ENCODE measurements around the gene PRKAG2.

PRKAG2 gene

DNA sequence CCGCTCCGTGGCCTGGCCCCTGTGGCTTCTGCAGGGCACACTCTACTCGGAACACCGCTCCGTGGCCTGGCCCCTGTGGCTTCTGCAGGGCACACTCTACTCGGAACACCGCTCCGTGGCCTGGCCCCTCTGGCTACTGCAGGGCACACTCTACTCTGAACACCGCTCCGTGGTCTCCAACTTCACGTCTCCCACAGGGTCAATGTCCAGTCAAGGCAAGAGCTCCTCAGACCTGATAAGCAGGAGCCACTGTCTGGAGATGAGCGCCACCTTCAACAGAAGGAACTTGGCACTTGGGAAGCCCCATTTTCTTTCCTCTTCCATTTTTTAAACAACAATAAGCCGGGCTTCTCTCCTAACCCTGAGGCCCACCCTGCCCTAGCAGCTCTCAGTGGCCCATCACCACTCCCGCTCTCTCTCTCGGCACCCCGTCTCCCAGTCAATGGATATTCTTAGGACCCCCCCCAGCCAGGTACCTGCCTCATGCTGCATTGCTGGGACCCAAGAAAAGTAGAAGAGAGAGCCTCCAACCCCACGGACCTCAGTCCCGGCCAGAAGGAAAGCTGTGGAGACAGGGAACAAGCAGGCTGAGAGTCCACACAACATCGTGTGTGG is 56.3 kb downstream of the PRKAG2 start:
- H3K27ac ChIP-seq (ENCODE audit: low read depth, low read length), result no peak overlapping the region
- H3K36me3 ChIP-seq (ENCODE audit: control insufficient read depth in 5 of 5, insufficient read depth in 5 of 5, low read length in 5 of 5), result peaks cover 0 to 3% (median 0%) of the 10 kb centered on the region in 5 donors
- no peaks in the 10 kb centered on the region for H3K27me3 ChIP-seq (ENCODE audit: control insufficient read depth in 5 of 5, insufficient read depth in 4 of 5, low read length in 5 of 5)
- no peak overlapping the region for H3K4me3 ChIP-seq (ENCODE audit: low read depth in 1 of 5, low read length in 5 of 5)
- H3K9ac ChIP-seq (ENCODE audit: low read length in 5 of 5), result no peak overlapping the region
- peaks cover 9 to 30% (median 26%) of the 10 kb centered on the region in 5 donors for H3K4me1 ChIP-seq (ENCODE audit: control insufficient read depth in 5 of 5, insufficient read depth in 5 of 5, low read length in 5 of 5)
- H3K9me3 ChIP-seq (ENCODE audit: control insufficient read depth in 5 of 5, low read length in 5 of 5), result no peaks in the 10 kb centered on the region

DNA sequence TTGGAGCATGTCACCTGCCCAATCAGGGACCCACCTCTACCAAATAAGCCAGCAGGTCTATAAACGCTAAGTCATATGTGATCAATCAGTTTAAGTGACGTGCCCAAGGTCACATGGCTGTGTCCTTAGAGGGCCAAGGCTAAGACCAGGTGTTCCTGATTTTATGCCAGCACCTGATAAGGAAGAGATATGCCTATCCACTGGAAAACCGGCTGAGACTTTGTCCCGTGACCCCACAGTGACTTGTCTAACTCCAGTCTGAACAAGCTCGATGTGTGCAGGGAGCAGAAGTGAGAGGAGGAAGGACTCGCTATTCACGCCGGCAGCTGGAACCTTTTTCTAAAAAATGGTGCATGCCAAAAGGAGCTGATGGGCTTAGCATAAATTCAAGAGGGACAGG is 57.0 kb downstream of the PRKAG2 start:
- H3K27me3 ChIP-seq (ENCODE audit: control insufficient read depth in 5 of 5, insufficient read depth in 4 of 5, low read length in 5 of 5), result no peaks in the 10 kb centered on the region
- H3K36me3 ChIP-seq (ENCODE audit: control insufficient read depth in 5 of 5, insufficient read depth in 5 of 5, low read length in 5 of 5), result peaks cover 0 to 3% (median 0%) of the 10 kb centered on the region in 5 donors
- H3K9me3 ChIP-seq (ENCODE audit: control insufficient read depth in 5 of 5, low read length in 5 of 5), result no peaks in the 10 kb centered on the region
- H3K9ac ChIP-seq (ENCODE audit: low read length in 5 of 5), result no peak overlapping the region
- no peak overlapping the region for H3K27ac ChIP-seq (ENCODE audit: low read depth, low read length)
- no peak overlapping the region for H3K4me3 ChIP-seq (ENCODE audit: low read depth in 1 of 5, low read length in 5 of 5)
- peaks cover 9 to 25% (median 23%) of the 10 kb centered on the region in 5 donors for H3K4me1 ChIP-seq (ENCODE audit: control insufficient read depth in 5 of 5, insufficient read depth in 5 of 5, low read length in 5 of 5)

DNA sequence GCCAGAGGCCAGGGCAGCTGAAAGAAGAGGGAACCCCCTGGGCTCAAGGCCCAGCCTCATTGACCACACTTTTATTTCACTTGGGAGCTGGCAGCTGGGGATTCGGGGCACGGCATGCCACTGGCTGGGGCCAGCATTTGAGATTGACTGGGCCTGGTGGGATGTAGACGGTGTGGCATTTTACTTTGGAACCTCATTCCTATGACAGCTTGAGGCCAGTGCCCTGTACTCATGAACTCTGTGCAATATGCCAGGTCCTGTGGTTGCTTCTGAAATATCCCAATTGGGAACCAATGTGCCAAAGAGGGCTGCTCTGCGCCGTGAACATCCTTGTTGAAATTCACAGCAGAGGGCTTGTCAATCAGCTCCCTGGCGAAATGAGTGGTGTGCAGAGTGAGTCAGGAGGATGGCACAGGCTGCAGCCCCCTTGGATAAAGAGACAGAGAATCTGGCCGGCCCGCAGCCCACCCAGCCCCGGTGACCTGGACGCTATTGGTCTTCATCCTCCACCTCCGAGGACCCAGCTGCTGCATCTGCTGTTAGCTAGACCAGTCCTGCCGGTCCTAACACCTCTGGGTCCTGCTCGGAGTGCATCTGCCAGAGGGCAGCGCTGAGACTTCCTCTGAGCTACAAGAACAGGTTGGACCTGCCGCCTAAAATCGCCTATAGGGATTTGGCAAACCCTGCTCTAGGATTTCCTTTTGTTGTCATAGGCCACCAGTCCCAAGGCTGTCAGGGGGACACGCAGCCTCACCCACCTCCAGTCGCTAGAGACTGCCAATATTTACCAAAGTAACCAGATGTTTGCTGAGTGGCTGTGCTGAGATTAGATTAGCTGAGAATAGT is 58.0 kb downstream of the PRKAG2 start:
- Histone ChIP-seq H3K4me3 (ENCODE audit: low read depth in 1 of 5, low read length in 5 of 5) (no peak overlapping the region), H3K27ac (ENCODE audit: low read depth, low read length) (no peak overlapping the region), H3K9ac (ENCODE audit: low read length in 5 of 5) (no peak overlapping the region), H3K27me3 (ENCODE audit: control insufficient read depth in 5 of 5, insufficient read depth in 4 of 5, low read length in 5 of 5) (no peaks in the 10 kb centered on the region), H3K4me1 (ENCODE audit: control insufficient read depth in 5 of 5, insufficient read depth in 5 of 5, low read length in 5 of 5) (peaks cover 5 to 17% (median 13%) of the 10 kb centered on the region in 5 donors), H3K36me3 (ENCODE audit: control insufficient read depth in 5 of 5, insufficient read depth in 5 of 5, low read length in 5 of 5) (peaks cover 0 to 7% (median 0%) of the 10 kb centered on the region in 5 donors), H3K9me3 (ENCODE audit: control insufficient read depth in 5 of 5, low read length in 5 of 5) (no peaks in the 10 kb centered on the region)

DNA sequence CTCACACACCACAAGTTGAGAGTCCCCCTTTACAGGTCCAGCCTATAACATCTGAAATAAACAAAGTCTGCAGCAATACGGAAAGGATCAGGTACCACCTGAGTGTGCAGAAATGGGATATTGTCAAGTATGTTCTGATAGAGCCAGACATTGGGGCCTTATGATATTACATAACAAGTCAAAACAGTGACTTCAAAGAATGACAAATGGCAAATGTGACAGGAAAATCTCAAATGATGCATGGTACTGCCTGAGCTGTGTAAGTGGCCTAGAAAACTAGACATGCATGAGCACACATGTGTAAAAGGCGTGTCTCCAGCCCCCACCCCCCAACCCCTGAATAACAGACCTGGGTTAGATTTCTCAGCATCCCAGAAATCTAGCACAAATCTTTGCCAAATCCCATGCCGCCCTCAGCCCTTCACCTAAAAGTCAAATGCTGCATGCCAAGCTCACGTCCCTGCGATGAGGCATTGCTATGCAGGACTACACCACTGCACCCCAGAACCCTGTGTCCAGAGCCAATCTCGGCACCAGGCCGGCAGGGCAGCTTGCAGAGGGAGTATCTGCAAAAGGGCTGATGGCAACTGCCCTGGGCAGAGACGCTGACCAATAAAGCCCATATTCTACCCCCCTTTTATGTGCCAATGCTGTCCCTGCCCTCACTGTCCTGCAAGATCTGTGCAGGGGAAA is 58.8 kb downstream of the PRKAG2 start:
- peaks cover 0 to 9% (median 6%) of the 10 kb centered on the region in 5 donors for H3K4me1 ChIP-seq (ENCODE audit: control insufficient read depth in 5 of 5, insufficient read depth in 5 of 5, low read length in 5 of 5)
- no peak overlapping the region for H3K27ac ChIP-seq (ENCODE audit: low read depth, low read length)
- H3K27me3 ChIP-seq (ENCODE audit: control insufficient read depth in 5 of 5, insufficient read depth in 4 of 5, low read length in 5 of 5), result no peaks in the 10 kb centered on the region
- no peak overlapping the region for H3K4me3 ChIP-seq (ENCODE audit: low read depth in 1 of 5, low read length in 5 of 5)
- no peaks in the 10 kb centered on the region for H3K9me3 ChIP-seq (ENCODE audit: control insufficient read depth in 5 of 5, low read length in 5 of 5)
- H3K36me3 ChIP-seq (ENCODE audit: control insufficient read depth in 5 of 5, insufficient read depth in 5 of 5, low read length in 5 of 5), result peaks cover 0 to 7% (median 0%) of the 10 kb centered on the region in 5 donors
- no peak overlapping the region for H3K9ac ChIP-seq (ENCODE audit: low read length in 5 of 5)

DNA sequence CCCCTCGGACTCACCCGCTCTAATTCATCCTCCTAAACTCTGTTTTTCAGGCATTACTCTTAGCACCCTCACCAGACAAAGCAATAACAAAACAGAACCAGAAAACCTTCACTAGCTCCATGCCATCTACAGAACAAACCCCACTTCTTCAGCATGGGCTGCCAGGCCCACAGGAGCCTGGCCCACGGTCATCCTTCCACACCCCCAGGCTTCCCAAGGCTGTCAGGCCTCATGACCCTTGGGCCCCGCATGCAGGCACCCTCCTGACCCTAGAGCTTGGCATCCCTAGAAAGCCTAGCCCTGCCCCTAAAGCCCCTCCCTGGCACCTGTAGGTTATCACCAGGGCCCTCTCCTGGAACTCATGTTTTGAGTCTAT is 59.6 kb downstream of the PRKAG2 start:
- H3K9ac ChIP-seq (ENCODE audit: low read length in 5 of 5), result no peak overlapping the region

DNA sequence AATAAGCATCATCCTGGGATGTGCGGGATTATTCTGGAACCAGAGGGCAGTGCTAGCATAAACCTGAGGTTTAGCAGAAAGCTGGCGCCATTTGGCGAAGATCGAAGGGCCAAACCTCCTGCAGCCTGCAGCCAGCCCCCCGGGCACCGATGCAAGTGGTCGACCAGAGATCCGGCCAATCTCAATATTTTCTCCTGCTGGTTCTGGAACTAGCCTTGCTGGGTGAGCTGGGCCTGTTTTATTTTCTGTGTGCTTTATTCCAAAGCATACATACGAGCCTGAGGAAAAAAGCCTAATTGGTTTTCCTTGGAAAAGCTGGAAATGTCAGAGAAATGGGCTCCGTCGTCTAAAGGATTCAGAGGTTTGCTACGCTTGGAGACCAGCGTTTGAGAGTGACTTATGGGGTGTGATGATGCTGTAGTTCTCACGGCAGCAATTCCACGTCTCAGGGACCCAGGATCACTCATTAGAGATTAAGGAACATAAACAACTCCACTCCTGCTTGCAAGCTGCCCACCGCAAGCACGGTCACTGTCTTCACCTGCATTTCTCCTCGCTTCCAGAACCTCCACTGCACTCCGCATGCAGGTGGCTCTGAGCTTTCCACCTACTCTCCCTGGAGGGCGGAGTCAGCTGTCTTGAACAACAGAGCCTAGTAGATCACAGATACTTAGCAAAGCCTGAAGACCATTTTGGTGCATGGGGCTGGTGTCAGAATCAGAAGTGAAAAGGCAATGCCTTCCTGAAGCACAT is 60.2 kb downstream of the PRKAG2 start:
- Histone ChIP-seq H3K36me3 (ENCODE audit: control insufficient read depth in 5 of 5, insufficient read depth in 5 of 5, low read length in 5 of 5) (peaks cover 0 to 7% (median 0%) of the 10 kb centered on the region in 5 donors), H3K9ac (ENCODE audit: low read length in 5 of 5) (no peak overlapping the region), H3K27ac (ENCODE audit: low read depth, low read length) (no peak overlapping the region), H3K4me1 (ENCODE audit: control insufficient read depth in 5 of 5, insufficient read depth in 5 of 5, low read length in 5 of 5) (no peaks in the 10 kb centered on the region), H3K9me3 (ENCODE audit: control insufficient read depth in 5 of 5, low read length in 5 of 5) (no peaks in the 10 kb centered on the region), H3K4me3 (ENCODE audit: low read depth in 1 of 5, low read length in 5 of 5) (no peak overlapping the region), H3K27me3 (ENCODE audit: control insufficient read depth in 5 of 5, insufficient read depth in 4 of 5, low read length in 5 of 5) (no peaks in the 10 kb centered on the region)

More for the DNA sequence above, 59.6 kb downstream of the PRKAG2 start:
- Histone ChIP-seq H3K9me3 (ENCODE audit: control insufficient read depth in 5 of 5, low read length in 5 of 5) (no peaks in the 10 kb centered on the region), H3K4me1 (ENCODE audit: control insufficient read depth in 5 of 5, insufficient read depth in 5 of 5, low read length in 5 of 5) (peaks cover 0 to 3% (median 2%) of the 10 kb centered on the region in 5 donors), H3K27ac (ENCODE audit: low read depth, low read length) (no peak overlapping the region), H3K36me3 (ENCODE audit: control insufficient read depth in 5 of 5, insufficient read depth in 5 of 5, low read length in 5 of 5) (peaks cover 0 to 7% (median 0%) of the 10 kb centered on the region in 5 donors), H3K4me3 (ENCODE audit: low read depth in 1 of 5, low read length in 5 of 5) (no peak overlapping the region), H3K27me3 (ENCODE audit: control insufficient read depth in 5 of 5, insufficient read depth in 4 of 5, low read length in 5 of 5) (no peaks in the 10 kb centered on the region)

DNA sequence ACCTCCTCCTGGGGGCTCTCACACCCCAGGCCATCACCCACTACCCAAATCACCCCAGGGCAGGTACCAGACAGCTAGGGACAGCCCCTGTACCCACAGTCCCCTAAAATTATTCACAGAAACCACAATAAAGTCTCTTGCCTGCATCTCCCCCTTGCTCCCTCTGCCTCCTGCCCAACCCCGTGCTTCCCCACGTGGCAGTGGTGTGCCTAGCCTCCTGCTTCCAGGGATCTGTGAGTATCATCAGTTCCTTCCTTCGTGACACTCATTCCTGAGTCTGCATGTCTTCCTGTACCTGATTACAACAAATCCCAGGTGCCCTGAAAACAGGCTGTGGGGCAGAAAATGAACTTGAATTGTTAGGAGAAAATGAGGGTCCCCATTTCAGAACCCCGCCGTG is 61.5 kb downstream of the PRKAG2 start:
- H3K4me1 ChIP-seq (ENCODE audit: control insufficient read depth in 5 of 5, insufficient read depth in 5 of 5, low read length in 5 of 5), result no peaks in the 10 kb centered on the region
- H3K9me3 ChIP-seq (ENCODE audit: control insufficient read depth in 5 of 5, low read length in 5 of 5), result no peaks in the 10 kb centered on the region
- H3K9ac ChIP-seq (ENCODE audit: low read length in 5 of 5), result no peak overlapping the region
- no peak overlapping the region for H3K27ac ChIP-seq (ENCODE audit: low read depth, low read length)
- H3K36me3 ChIP-seq (ENCODE audit: control insufficient read depth in 5 of 5, insufficient read depth in 5 of 5, low read length in 5 of 5), result peaks cover 0 to 8% (median 0%) of the 10 kb centered on the region in 5 donors
- H3K27me3 ChIP-seq (ENCODE audit: control insufficient read depth in 5 of 5, insufficient read depth in 4 of 5, low read length in 5 of 5), result no peaks in the 10 kb centered on the region
- H3K4me3 ChIP-seq (ENCODE audit: low read depth in 1 of 5, low read length in 5 of 5), result no peak overlapping the region

DNA sequence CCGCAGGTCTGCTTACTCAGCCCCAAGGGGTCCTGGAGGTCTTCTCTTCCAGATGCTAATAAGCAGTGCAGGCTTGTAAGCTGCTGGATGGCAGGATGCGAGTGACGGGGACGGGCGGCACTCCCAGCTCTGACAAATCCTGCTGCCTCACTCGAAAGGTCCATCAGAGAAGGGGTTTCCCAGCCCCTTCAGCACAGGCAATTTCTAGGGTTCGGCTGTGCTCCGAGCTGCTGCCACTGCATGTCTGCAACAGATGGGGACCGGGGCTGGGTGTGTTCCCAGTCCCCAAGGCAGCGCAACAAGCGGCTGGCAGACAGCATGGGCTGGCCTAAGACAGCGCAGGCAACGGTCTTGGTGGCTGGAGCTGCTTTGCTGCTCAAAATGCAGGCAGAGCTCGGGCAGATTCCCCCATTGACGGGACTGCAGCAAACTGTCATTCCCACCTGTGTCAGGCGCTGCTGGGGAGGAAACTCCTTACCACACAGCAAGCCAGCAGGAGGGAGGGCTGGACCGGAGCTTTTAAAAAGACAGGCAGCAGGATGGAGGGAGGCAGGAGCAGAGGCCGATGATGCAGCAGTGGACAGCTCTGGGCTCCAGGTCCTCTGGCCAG is 62.4 kb downstream of the PRKAG2 start:
- H3K4me1 ChIP-seq (ENCODE audit: control insufficient read depth in 5 of 5, insufficient read depth in 5 of 5, low read length in 5 of 5), result no peaks in the 10 kb centered on the region
- no peak overlapping the region for H3K4me3 ChIP-seq (ENCODE audit: low read depth in 1 of 5, low read length in 5 of 5)
- H3K9me3 ChIP-seq (ENCODE audit: control insufficient read depth in 5 of 5, low read length in 5 of 5), result no peaks in the 10 kb centered on the region
- H3K9ac ChIP-seq (ENCODE audit: low read length in 5 of 5), result no peak overlapping the region
- no peaks in the 10 kb centered on the region for H3K27me3 ChIP-seq (ENCODE audit: control insufficient read depth in 5 of 5, insufficient read depth in 4 of 5, low read length in 5 of 5)
- peaks cover 0 to 5% (median 0%) of the 10 kb centered on the region in 5 donors for H3K36me3 ChIP-seq (ENCODE audit: control insufficient read depth in 5 of 5, insufficient read depth in 5 of 5, low read length in 5 of 5)
- no peak overlapping the region for H3K27ac ChIP-seq (ENCODE audit: low read depth, low read length)

DNA sequence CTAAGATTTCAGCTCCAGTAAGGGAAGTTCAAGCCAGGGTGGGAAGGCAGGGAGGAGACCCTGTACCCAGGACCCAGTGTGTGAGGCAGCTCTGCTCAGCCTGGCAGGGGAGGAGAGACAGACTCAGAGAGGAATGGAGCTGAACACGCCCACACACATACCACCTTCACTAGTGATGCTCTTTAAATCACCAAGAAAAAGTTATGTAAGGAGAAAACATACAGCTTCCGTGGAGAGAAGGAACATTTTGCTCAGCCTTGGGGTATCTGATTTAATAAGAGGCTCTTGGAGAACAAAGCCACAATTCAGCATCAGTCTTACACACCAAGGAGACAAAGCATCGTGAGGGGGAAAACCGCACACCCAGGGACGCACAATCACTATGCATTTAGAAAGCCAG is 62.9 kb downstream of the PRKAG2 start:
- H3K36me3 ChIP-seq (ENCODE audit: control insufficient read depth in 5 of 5, insufficient read depth in 5 of 5, low read length in 5 of 5), result peaks cover 0 to 5% (median 0%) of the 10 kb centered on the region in 5 donors
- no peak overlapping the region for H3K9ac ChIP-seq (ENCODE audit: low read length in 5 of 5)
- H3K4me1 ChIP-seq (ENCODE audit: control insufficient read depth in 5 of 5, insufficient read depth in 5 of 5, low read length in 5 of 5), result no peaks in the 10 kb centered on the region
- H3K9me3 ChIP-seq (ENCODE audit: control insufficient read depth in 5 of 5, low read length in 5 of 5), result no peaks in the 10 kb centered on the region
- no peak overlapping the region for H3K4me3 ChIP-seq (ENCODE audit: low read depth in 1 of 5, low read length in 5 of 5)
- H3K27ac ChIP-seq (ENCODE audit: low read depth, low read length), result no peak overlapping the region
- no peaks in the 10 kb centered on the region for H3K27me3 ChIP-seq (ENCODE audit: control insufficient read depth in 5 of 5, insufficient read depth in 4 of 5, low read length in 5 of 5)
